AG04449 (cell line): ENCODE results near the gene MRE11.

ENCODE experiments used
- CTCF ChIA-PET: fragments of 350-600 bp; formaldehyde crosslinking; extraction: SDS; loops from one replicate; lab custom pipeline; 2021; ENCODE audit warnings: antibody characterized with exemption; lab: Yijun Ruan, JAX
- POLR2A ChIA-PET: fragments of 400-600, 350-600 bp; formaldehyde crosslinking; extraction: SDS; loops from one replicate; lab custom pipeline; 2020; ENCODE audit warnings: antibody characterized with exemption, inconsistent platforms; lab: Yijun Ruan, JAX
- DNase-seq: peaks from one replicate; pipeline ENCODE4 v3.0.0-alpha.2; 2010; ENCODE audit warnings: low read depth, low spot score
- H3K4me3 ChIP-seq: 2 replicates; pipeline ENCODE4 v1.5.1; 2011; ENCODE audit warnings: low read depth, mild to moderate bottlenecking, control low read depth, low read length
- TF ChIP-seq, protein P1 (sequence below): IDR thresholded peaks from one replicate; pipeline ENCODE4 v1.5.1; 2011; ENCODE audit warnings: mild to moderate bottlenecking, moderate library complexity, low read length, control low read depth, inconsistent platforms; ENCODE audit not compliant: insufficient read depth; ENCODE audit errors: missing control alignments

The MRE11 gene

GRCh38 chr11:94472916-94473799, 20.5 kb downstream of the MRE11 start:
- H3K4me3 ChIP-seq: no peak overlapping the region
- TF ChIP-seq, protein P1, sequence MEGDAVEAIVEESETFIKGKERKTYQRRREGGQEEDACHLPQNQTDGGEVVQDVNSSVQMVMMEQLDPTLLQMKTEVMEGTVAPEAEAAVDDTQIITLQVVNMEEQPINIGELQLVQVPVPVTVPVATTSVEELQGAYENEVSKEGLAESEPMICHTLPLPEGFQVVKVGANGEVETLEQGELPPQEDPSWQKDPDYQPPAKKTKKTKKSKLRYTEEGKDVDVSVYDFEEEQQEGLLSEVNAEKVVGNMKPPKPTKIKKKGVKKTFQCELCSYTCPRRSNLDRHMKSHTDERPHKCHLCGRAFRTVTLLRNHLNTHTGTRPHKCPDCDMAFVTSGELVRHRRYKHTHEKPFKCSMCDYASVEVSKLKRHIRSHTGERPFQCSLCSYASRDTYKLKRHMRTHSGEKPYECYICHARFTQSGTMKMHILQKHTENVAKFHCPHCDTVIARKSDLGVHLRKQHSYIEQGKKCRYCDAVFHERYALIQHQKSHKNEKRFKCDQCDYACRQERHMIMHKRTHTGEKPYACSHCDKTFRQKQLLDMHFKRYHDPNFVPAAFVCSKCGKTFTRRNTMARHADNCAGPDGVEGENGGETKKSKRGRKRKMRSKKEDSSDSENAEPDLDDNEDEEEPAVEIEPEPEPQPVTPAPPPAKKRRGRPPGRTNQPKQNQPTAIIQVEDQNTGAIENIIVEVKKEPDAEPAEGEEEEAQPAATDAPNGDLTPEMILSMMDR: no peak
- DNase-seq: no peak
- POLR2A ChIA-PET: no interaction called here
- CTCF ChIA-PET: no interaction called here

DNA sequence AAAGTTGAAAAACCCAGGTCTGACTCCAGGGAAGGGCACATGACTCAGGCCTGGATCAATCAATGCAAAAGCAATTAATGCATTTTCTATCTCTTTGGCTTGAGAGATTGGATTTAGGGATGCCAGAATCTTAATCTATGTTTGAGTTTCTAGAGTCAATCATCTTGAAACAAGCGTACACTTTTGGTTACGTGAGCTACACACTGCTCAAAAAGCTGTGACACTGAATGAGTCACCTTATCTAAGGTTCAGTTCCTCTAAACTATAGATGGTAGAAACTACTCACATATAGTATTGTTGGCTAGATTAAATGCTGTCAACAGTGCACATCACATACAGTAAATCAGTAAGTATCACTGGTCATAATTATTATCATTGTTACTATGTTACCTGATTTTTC, 24.2 kb downstream of the MRE11 start:
- no peak for DNase-seq
- ChIA-PET CTCF (no interaction called here), POLR2A (no interaction called here)
- TF ChIP-seq, protein P1: no peak
- no peak overlapping the region for H3K4me3 ChIP-seq

DNA sequence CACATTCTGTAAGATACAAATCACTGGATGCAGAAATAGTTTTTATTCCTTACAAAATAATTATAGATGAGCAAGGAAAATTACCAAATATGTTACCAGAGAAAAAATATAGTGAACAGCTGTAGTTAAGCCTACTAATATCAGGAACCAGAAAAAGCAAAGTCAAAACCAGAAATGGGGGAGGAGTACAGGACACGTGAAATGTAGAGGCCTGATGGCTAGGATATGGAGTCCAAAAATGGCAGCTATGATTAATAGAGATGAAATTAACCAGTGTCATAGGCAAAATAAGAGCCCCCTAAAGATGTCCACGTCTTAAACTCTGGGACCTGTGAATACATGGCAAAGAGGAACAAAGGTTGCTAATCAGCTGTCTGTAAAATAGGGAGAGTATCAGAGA, 34.1 kb downstream of the MRE11 start:
- CTCF ChIA-PET: no interaction called here
- POLR2A ChIA-PET: no interaction called here
- no peak overlapping the region for H3K4me3 ChIP-seq
- TF ChIP-seq, protein P1: no peak
- no peak for DNase-seq

- ChIA-PET POLR2A (no interaction called here), CTCF (interaction anchor here (0.7 kb wide), 1 partner anchor 282 kb away, joined by 3 read pairs; no protein-coding TSS in a partner anchor)
- TF ChIP-seq, protein P1: no peak
- H3K4me3 ChIP-seq: no peak overlapping the region
- no peak for DNase-seq
Observed at GRCh38 chr11:94457118-94458029, 36.3 kb downstream of the MRE11 start.

GRCh38 chr11:94455861-94456260, 37.8 kb downstream of the MRE11 start:
- ChIA-PET CTCF (no interaction called here), POLR2A (no interaction called here)
- DNase-seq: no peak
- TF ChIP-seq, protein P1: no peak
- H3K4me3 ChIP-seq: no peak overlapping the region

DNA sequence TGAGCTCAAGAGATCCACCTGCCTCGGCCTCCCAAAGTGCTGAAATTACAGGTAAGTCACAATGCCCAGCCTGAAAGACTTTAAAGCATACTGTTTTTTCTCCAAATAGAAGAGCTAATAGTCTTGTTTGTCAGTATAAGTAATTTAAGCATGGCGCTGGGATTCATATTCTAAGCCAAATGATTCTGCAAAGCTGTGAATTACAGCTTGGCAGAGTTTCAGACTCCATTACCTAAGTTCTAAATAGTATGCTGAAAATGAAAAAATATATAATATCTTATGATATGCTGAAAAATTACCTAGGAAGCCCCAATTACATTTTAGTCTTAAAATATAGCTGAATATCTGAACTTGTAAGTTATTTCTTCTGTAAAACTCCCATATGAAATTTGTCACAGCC, 39.3 kb downstream of the MRE11 start:
- ChIA-PET POLR2A (no interaction called here), CTCF (interaction anchor here (0.5 to 1.1 kb wide), 2 partner anchors 272 to 306 kb away, joined by 5 read pairs; no protein-coding TSS in a partner anchor)
- H3K4me3 ChIP-seq: no peak overlapping the region
- no peak for DNase-seq
- TF ChIP-seq, protein P1: no peak
